ENCODE measurements around the gene APBB3. TPM values are rescaled to one million over a fixed set of nuclear protein-coding genes. Genes with fewer than 3 reads are reported as not detected.
A peak's percentile ranks its signal among the peaks of the same experiment; 100 is the strongest.

Gene APBB3
- total and polyA plus RNA-seq, 8 donors, result 8.1 to 51.0 (median 15.4) TPM

- ATAC-seq (no peak), DNase-seq (no peak), FAIRE-seq (no peak)
- H3K27me3 ChIP-seq, result no peaks in the 10 kb centered on the region
- 99 to 100% methylated on average over 1 of the region's 1 CpG for WGBS, 2 donors
- H3K27ac ChIP-seq, result no peak overlapping the region
- peaks cover 0 to 4% (median 4%) of the 10 kb centered on the region in 3 donors for H3K4me1 ChIP-seq
- intact Hi-C loops (cut with DNase I), result no loop called here
- H3K9me3 ChIP-seq, result no peaks in the 10 kb centered on the region
- no peak overlapping the region for H3K4me3 ChIP-seq
- peaks cover 0 to 10% (median 9%) of the 10 kb centered on the region in 3 donors for H3K36me3 ChIP-seq
- TF ChIP-seq CTCF (IDR thresholded peaks at IDR 0.05), result no peak
Observed at GRCh38 chr5:140570488-140570887, 6.1 kb upstream of the APBB3 start.

GRCh38 chr5:140570058-140570457 lies 5.7 kb upstream of the APBB3 start:
- 85 to 89% methylated on average over 4 of the region's 4 CpGs for WGBS, 2 donors
- intact Hi-C loops (cut with DNase I), result no loop called here
- FAIRE-seq (no peak), ATAC-seq (no peak), DNase-seq (no peak)
- TF ChIP-seq CTCF (IDR thresholded peaks at IDR 0.05), result no peak
- Histone ChIP-seq H3K4me3 (no peak overlapping the region), H3K9me3 (no peaks in the 10 kb centered on the region), H3K27ac (no peak overlapping the region), H3K27me3 (no peaks in the 10 kb centered on the region), H3K36me3 (peaks cover 0 to 10% (median 9%) of the 10 kb centered on the region in 3 donors), H3K4me1 (peaks cover 0 to 6% (median 5%) of the 10 kb centered on the region in 3 donors)

GRCh38 chr5:140569197-140569596 lies 4.8 kb upstream of the APBB3 start:
- ATAC-seq (no peak), FAIRE-seq (no peak), DNase-seq (no peak)
- intact Hi-C loops (cut with DNase I), result loop anchor here in 1 of 3 donors (10.0 kb wide), 1 partner anchor 66 kb away; the partner anchor contains the start of genes CD14 and TMCO6
- Histone ChIP-seq H3K27me3 (no peaks in the 10 kb centered on the region), H3K27ac (peak overlapping the region in 1 of 4 donors; percentile 16), H3K9me3 (no peaks in the 10 kb centered on the region), H3K4me3 (no peak overlapping the region), H3K36me3 (peaks cover 0 to 10% (median 9%) of the 10 kb centered on the region in 3 donors), H3K4me1 (peaks cover 0 to 6% (median 5%) of the 10 kb centered on the region in 3 donors)
- TF ChIP-seq CTCF (IDR thresholded peaks at IDR 0.05), result no peak
- 82 to 84% methylated on average over 4 of the region's 4 CpGs for WGBS, 2 donors

DNA sequence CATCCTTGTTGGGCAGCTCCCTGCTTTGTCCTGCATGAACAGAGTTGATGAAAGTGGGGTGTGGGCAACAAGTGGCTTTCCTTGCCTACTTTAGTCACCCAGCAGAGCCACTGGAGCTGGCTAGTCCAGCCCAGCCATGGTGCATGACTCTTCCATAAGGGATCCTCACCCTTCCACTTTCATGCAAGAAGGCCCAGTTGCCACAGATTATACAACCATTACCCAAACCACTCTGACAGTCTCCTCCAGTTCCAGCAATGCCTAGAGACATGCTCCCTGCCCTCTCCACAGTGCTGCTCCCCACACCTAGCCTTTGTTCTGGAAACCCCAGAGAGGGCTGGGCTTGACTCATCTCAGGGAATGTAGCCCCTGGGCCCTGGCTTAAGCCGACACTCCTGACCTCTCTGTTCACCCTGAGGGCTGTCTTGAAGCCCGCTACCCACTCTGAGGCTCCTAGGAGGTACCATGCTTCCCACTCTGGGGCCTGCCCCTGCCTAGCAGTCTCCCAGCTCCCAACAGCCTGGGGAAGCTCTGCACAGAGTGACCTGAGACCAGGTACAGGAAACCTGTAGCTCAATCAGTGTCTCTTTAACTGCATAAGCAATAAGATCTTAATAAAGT lies 4.2 kb upstream of the APBB3 start:
- 97 to 100% methylated on average over 2 of the region's 2 CpGs for WGBS, 2 donors
- ATAC-seq (no peak), DNase-seq (no peak), FAIRE-seq (no peak)
- Histone ChIP-seq H3K36me3 (peaks cover 0 to 10% (median 9%) of the 10 kb centered on the region in 3 donors), H3K27me3 (no peaks in the 10 kb centered on the region), H3K4me3 (no peak overlapping the region), H3K27ac (peak overlapping the region in 1 of 4 donors; percentile 16), H3K9me3 (no peaks in the 10 kb centered on the region), H3K4me1 (peaks cover 0 to 7% (median 5%) of the 10 kb centered on the region in 3 donors)
- no peak for TF ChIP-seq CTCF (IDR thresholded peaks at IDR 0.05)
- intact Hi-C loops (cut with DNase I), result loop anchor here in 1 of 3 donors (10.0 kb wide), 1 partner anchor 66 kb away; the partner anchor contains the start of genes CD14 and TMCO6

DNA sequence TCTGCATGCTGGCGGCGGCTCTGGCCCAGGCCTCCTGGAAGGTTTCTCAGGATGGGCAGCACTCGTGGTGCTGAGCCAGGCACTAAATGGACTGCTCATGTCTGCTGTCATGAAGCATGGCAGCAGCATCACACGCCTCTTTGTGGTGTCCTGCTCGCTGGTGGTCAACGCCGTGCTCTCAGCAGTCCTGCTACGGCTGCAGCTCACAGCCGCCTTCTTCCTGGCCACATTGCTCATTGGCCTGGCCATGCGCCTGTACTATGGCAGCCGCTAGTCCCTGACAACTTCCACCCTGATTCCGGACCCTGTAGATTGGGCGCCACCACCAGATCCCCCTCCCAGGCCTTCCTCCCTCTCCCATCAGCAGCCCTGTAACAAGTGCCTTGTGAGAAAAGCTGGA lies 3.5 kb upstream of the APBB3 start:
- Histone ChIP-seq H3K27me3 (no peaks in the 10 kb centered on the region), H3K4me1 (peaks cover 4 to 11% (median 10%) of the 10 kb centered on the region in 3 donors), H3K9me3 (no peaks in the 10 kb centered on the region), H3K27ac (no peak overlapping the region), H3K36me3 (peaks cover 0 to 10% (median 9%) of the 10 kb centered on the region in 3 donors), H3K4me3 (no peak overlapping the region)
- no peak for FAIRE-seq
- no peak for DNase-seq
- 97 to 98% methylated on average over 13 of the region's 13 CpGs for WGBS, 2 donors
- ATAC-seq, result no peak
- no peak for TF ChIP-seq CTCF (IDR thresholded peaks at IDR 0.05)
- intact Hi-C loops (cut with DNase I), result loop anchor here in 1 of 3 donors (10.0 kb wide), 1 partner anchor 67 kb away; the partner anchor contains the start of genes CD14 and TMCO6
